GM12878 (cell line): ENCODE data around the gene CAMK2N2. TPM values are rescaled to one million over a fixed set of nuclear protein-coding genes. Genes with fewer than 3 reads are reported as not detected.

Experiments
- ATAC-seq: fragments of 200-7000 bp; cut with Tn5 transposase; 3 replicates; pipeline ENCODE4 v1.9.1; 2020; ENCODE audit warnings: mild to moderate bottlenecking, moderate library complexity
- BruUV-seq: library from RNA; stranded (reverse); fragments of 400-500 nt; replicated peaks from 2 replicates; lab custom pipeline; 2021; lab: Mats Ljungman, UMichigan
- CTCF ChIA-PET: fragments of 300-600 bp; sonication (Branson Sonifier 250); formaldehyde crosslinking; extraction: SDS; loops from one replicate; lab custom pipeline; 2021; ENCODE audit warnings: inconsistent platforms; lab: Yijun Ruan, JAX
- POLR2A ChIA-PET: fragments of 350-600 bp; formaldehyde crosslinking; extraction: SDS; loops from one replicate; lab custom pipeline; 2021; ENCODE audit warnings: inconsistent platforms; lab: Charles Lee
- RAD21 ChIA-PET: fragments of 300-600 bp; sonication (Branson Sonifier 250); formaldehyde crosslinking; loops from one replicate; lab custom pipeline; 2023; ENCODE audit warnings: antibody characterized with exemption; ENCODE audit not compliant: unreplicated experiment; lab: Charles Lee
- SMC1A ChIA-PET: fragments of 300-600 bp; sonication (Branson Sonifier 250); formaldehyde crosslinking; loops from one replicate; lab custom pipeline; 2023; ENCODE audit not compliant: unreplicated experiment, uncharacterized antibody; lab: Charles Lee
- DNase-seq: peaks from one replicate; pipeline ENCODE4 v3.0.0-alpha.2; 2011; ENCODE audit warnings: low read depth, low spot score
- FAIRE-seq: peaks from 3 replicates; lab custom pipeline; 2011; peaks lifted over from hg19 to GRCh38; lab: Jason Lieb, UNC
- H2AFZ ChIP-seq: 2 replicates; pipeline ENCODE4 v1.6.0; 2011; ENCODE audit warnings: low read depth, low read length, control low read depth; ENCODE audit not compliant: control insufficient read depth
- H3K27ac ChIP-seq: 2 replicates; pipeline ENCODE4 v1.5.1; 2011; ENCODE audit warnings: control low read depth; ENCODE audit not compliant: control insufficient read depth, insufficient read depth
- H3K27me3 ChIP-seq, 2 experiments: replicated peaks in 1 of 2; 2 replicates each; pipeline versions ENCODE4 v1.6.0 to v1.6.1; 2011; ENCODE audit warnings: low read length in 1 of 2; ENCODE audit not compliant: control insufficient read depth in 2 of 2, insufficient read depth in 2 of 2
- H3K36me3 ChIP-seq, 2 experiments: 2 replicates each; pipeline ENCODE4 v1.5.1; 2011; ENCODE audit warnings: low read length in 1 of 2; ENCODE audit not compliant: control insufficient read depth in 2 of 2, insufficient read depth in 2 of 2
- H3K4me1 ChIP-seq: 2 replicates; pipeline ENCODE4 v1.6.1; 2011; ENCODE audit warnings: mild to moderate bottlenecking, low read length, moderate library complexity, mixed read lengths; ENCODE audit not compliant: control insufficient read depth, insufficient read depth
- H3K4me2 ChIP-seq: 2 replicates; pipeline ENCODE4 v1.6.0; 2011; ENCODE audit warnings: control low read depth; ENCODE audit not compliant: control insufficient read depth, insufficient read depth
- H3K4me3 ChIP-seq: fragments of 200-600 bp; sonication (generic); 2 replicates; pipeline ENCODE4 v1.5.1; 2016
- H3K79me2 ChIP-seq: 2 replicates; pipeline ENCODE4 v1.6.0; 2011; ENCODE audit warnings: low read length; ENCODE audit not compliant: control insufficient read depth, insufficient read depth
- H3K9ac ChIP-seq: 2 replicates; pipeline ENCODE4 v1.8.0; 2011; ENCODE audit warnings: low read length, control low read depth, mixed read lengths; ENCODE audit not compliant: control insufficient read depth, insufficient read depth
- H3K9me3 ChIP-seq: replicated peaks from 3 replicates; pipeline ENCODE4 v1.5.1; 2011; ENCODE audit warnings: mild to moderate bottlenecking, low read length; ENCODE audit not compliant: control insufficient read depth, insufficient read depth
- H4K20me1 ChIP-seq: 2 replicates; pipeline ENCODE4 v1.6.0; 2011; ENCODE audit not compliant: control insufficient read depth, insufficient read depth
- BHLHE40 ChIP-seq, 2 experiments: fragments of 450-650 bp in 1 of 2; IDR thresholded peaks; 2 replicates each; pipeline ENCODE4 v1.6.1; 2011 to 2017; ENCODE audit warnings: low read depth in 2 of 2, borderline replicate concordance in 1 of 2, improper control_type of control experiment in 1 of 2, low read length in 1 of 2, mild to moderate bottlenecking in 1 of 2
- BRCA1 ChIP-seq: IDR thresholded peaks from 2 replicates; pipeline ENCODE4 v1.6.1; 2011; ENCODE audit warnings: low read depth, low read length, improper control_type of control experiment
- FOS ChIP-seq: IDR thresholded peaks from 3 replicates; pipeline ENCODE4 v1.6.1; 2011; ENCODE audit warnings: borderline replicate concordance; ENCODE audit not compliant: insufficient read length; ENCODE audit errors: extremely low read depth
- JUND ChIP-seq: IDR thresholded peaks from 2 replicates; pipeline ENCODE4 v1.6.1; 2012; ENCODE audit warnings: low read depth, mild to moderate bottlenecking, low read length, improper control_type of control experiment, moderate library complexity
- KDM1A ChIP-seq: fragments of 200-600 bp; sonication (generic); IDR thresholded peaks from 2 replicates; pipeline ENCODE4 v1.6.1; 2016; ENCODE audit warnings: borderline replicate concordance
- MEF2B ChIP-seq: fragments of 450-650 bp; IDR thresholded peaks from 2 replicates; pipeline ENCODE4 v1.6.1; 2018; ENCODE audit warnings: mild to moderate bottlenecking, moderate library complexity; ENCODE audit not compliant: partially characterized antibody, poor library complexity, severe bottlenecking
- NFIC ChIP-seq: IDR thresholded peaks from 2 replicates; pipeline ENCODE4 v1.6.1; 2012; ENCODE audit warnings: low read depth, mild to moderate bottlenecking, inconsistent platforms, low read length, moderate library complexity
- NFYA ChIP-seq: IDR thresholded peaks from 2 replicates; pipeline ENCODE4 v1.6.1; 2011; ENCODE audit warnings: low read depth, mild to moderate bottlenecking, low read length, improper control_type of control experiment, borderline replicate concordance
- RB1 ChIP-seq: fragments of 450-650 bp; formaldehyde crosslinking; IDR thresholded peaks from 2 replicates; pipeline ENCODE4 v1.6.1; 2017; ENCODE audit warnings: mild to moderate bottlenecking, borderline replicate concordance
- SIN3A ChIP-seq: IDR thresholded peaks from 2 replicates; pipeline ENCODE4 v1.6.1; 2012; ENCODE audit warnings: low read depth, low read length, improper control_type of control experiment
- SMAD5 ChIP-seq: IDR thresholded peaks from 2 replicates; pipeline ENCODE4 v1.6.1; 2016; ENCODE audit warnings: antibody characterized with exemption, low read depth
- STAT3 ChIP-seq: IDR thresholded peaks from 2 replicates; pipeline ENCODE4 v1.6.1; 2011; ENCODE audit warnings: low read depth, low read length, improper control_type of control experiment
- TCF12 ChIP-seq: IDR thresholded peaks from 2 replicates; pipeline ENCODE4 v1.6.1; 2011; ENCODE audit warnings: low read depth, mild to moderate bottlenecking, low read length
- YBX1 ChIP-seq: fragments of 450-650 bp; IDR thresholded peaks from 2 replicates; pipeline ENCODE4 v1.6.1; 2016; ENCODE audit warnings: antibody characterized with exemption
- ZBED1 ChIP-seq: IDR thresholded peaks from 2 replicates; pipeline ENCODE4 v1.6.1; 2016; ENCODE audit warnings: borderline replicate concordance
- ZNF384 ChIP-seq: IDR thresholded peaks from 2 replicates; pipeline ENCODE4 v1.6.1; 2012; ENCODE audit warnings: low read depth, mild to moderate bottlenecking, low read length, improper control_type of control experiment, borderline replicate concordance
- WGBS: methylation state at CpG from one replicate; pipeline ENCODE4 v1.1.6; 2016; ENCODE audit warnings: low lambda C conversion rate; ENCODE audit not compliant: insufficient replicate concordance, insufficient coverage; ENCODE audit errors: missing lambda C conversion rate; 5-methylcytosine and 5-hydroxymethylcytosine counted together
- in situ Hi-C: fragments of 300-500 bp; cut with MboI; formaldehyde crosslinking; loops from 9 replicates; pipeline ENCODE4 v1.14.3; 2018; ENCODE audit warnings: mixed read lengths
- intact Hi-C: fragments of 100-400 bp; cut with micrococcal nuclease; formaldehyde crosslinking; loops from one replicate; pipeline ENCODE4 v1.14.2; 2022; ENCODE audit not compliant: unreplicated experiment
- polyA plus RNA-seq, 11 experiments: library from polyadenylated mRNA; depleted of rRNA in 4 of 11; unstranded in 6 of 11; stranded (reverse) in 5 of 11; fragments of >200 nt; fragmentation: Nextera tagmentation in 4 of 11; fragmentation: Illumina TruSeq in 1 of 11; extraction: Ambion mirVana in 4 of 11; extraction: Trizol in 1 of 11; gene quantifications; 1 replicate in 1 of 11; 2 replicates in 10 of 11; pipeline versions ENCODE4 v1.2.1 to v1.2.3, GENCODE V29; 2011 to 2016; ENCODE audit warnings: inconsistent platforms in 2 of 11, missing spikeins in 2 of 11, low read depth in 1 of 11
- total RNA-seq, 4 experiments: library from RNA; depleted of rRNA in 3 of 4; stranded (reverse); fragments of >200 nt in 3 of 4; fragmentation: Illumina TruSeq in 1 of 4; extraction: Trizol in 1 of 4; gene quantifications; 2 replicates each; pipeline versions ENCODE4 v1.2.1 to v1.2.3, GENCODE V29; 2013 to 2021
- TF ChIP-seq, protein P1 (sequence below): fragments of 450-650 bp; IDR thresholded peaks from 2 replicates; pipeline ENCODE4 v1.6.1; 2016; ENCODE audit warnings: mild to moderate bottlenecking
- TF ChIP-seq, protein P2 (sequence below): fragments of 450-650 bp; formaldehyde crosslinking; IDR thresholded peaks from 2 replicates; pipeline ENCODE4 v1.4.0; 2020; ENCODE audit warnings: mild to moderate bottlenecking, moderate library complexity
- TF ChIP-seq, protein P3 (sequence below): fragments of 450-650 bp; IDR thresholded peaks from 2 replicates; pipeline ENCODE4 v1.6.1; 2016; ENCODE audit warnings: mild to moderate bottlenecking

CAMK2N2 gene
- total and polyA plus RNA-seq, 10 of the 15 experiments (the other 5 are each of a cell fraction or from before 2014, with no cell fraction given): 0.06 to 1.4 (median 0.45) TPM; not detected in 1

GRCh38 chr3:184238246-184238818, 23.0 kb downstream of the CAMK2N2 start:
- no peak for DNase-seq
- Histone ChIP-seq H3K4me3 (no peak overlapping the region), H3K79me2 (no peaks in the 10 kb centered on the region), H3K9ac (no peak overlapping the region), H3K27me3 (no peaks in the 10 kb centered on the region; a peak in 1 of 4 replicates), H3K9me3 (no peaks in the 10 kb centered on the region), H3K36me3 (peaks cover 9 to 12% of the 10 kb centered on the region in 2 experiments; a peak in 3 of 4 replicates), H2AFZ (no peak overlapping the region), H3K4me1 (no peaks in the 10 kb centered on the region), H4K20me1 (no peaks in the 10 kb centered on the region), H3K4me2 (no peak overlapping the region), H3K27ac (no peak overlapping the region)
- in situ Hi-C loops (no loop called here), intact Hi-C loops (no loop called here)
- BruUV-seq: no TSS peak
- POLR2A ChIA-PET: no interaction called here
- RAD21 ChIA-PET: interaction anchor here (1.1 to 1.6 kb wide), 2 partner anchors 11 to 15 kb away, joined by 4 to 6 read pairs; no protein-coding TSS in a partner anchor
- CTCF ChIA-PET: interaction anchor here (0.6 to 3.5 kb wide), 6 partner anchors 11 to 352 kb away, joined by 3 to 23 read pairs (median 4); no protein-coding TSS in a partner anchor
- no peak for ATAC-seq
- FAIRE-seq: no peak
- WGBS: 61% methylated on average over 13 of the region's 13 CpGs
- SMC1A ChIA-PET: interaction anchor here (0.6 to 1.2 kb wide), 3 partner anchors 11 to 880 kb away, joined by 3 to 4 read pairs (median 3); no protein-coding TSS in a partner anchor
- TF ChIP-seq, protein P1, sequence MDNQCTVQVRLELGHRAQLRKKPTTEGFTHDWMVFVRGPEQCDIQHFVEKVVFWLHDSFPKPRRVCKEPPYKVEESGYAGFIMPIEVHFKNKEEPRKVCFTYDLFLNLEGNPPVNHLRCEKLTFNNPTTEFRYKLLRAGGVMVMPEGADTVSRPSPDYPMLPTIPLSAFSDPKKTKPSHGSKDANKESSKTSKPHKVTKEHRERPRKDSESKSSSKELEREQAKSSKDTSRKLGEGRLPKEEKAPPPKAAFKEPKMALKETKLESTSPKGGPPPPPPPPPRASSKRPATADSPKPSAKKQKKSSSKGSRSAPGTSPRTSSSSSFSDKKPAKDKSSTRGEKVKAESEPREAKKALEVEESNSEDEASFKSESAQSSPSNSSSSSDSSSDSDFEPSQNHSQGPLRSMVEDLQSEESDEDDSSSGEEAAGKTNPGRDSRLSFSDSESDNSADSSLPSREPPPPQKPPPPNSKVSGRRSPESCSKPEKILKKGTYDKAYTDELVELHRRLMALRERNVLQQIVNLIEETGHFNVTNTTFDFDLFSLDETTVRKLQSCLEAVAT: no peak
- no peak for TF ChIP-seq BHLHE40 (IDR thresholded peaks at IDR 0.05; ENCODE audit: borderline replicate concordance in 1 of 2, low read depth in 2 of 2, low read length in 1 of 2)
- TF ChIP-seq KDM1A: no peak
- no peak for TF ChIP-seq JUND
- TF ChIP-seq NFIC: no peak
- TF ChIP-seq NFYA: no peak
- TF ChIP-seq, protein P2, sequence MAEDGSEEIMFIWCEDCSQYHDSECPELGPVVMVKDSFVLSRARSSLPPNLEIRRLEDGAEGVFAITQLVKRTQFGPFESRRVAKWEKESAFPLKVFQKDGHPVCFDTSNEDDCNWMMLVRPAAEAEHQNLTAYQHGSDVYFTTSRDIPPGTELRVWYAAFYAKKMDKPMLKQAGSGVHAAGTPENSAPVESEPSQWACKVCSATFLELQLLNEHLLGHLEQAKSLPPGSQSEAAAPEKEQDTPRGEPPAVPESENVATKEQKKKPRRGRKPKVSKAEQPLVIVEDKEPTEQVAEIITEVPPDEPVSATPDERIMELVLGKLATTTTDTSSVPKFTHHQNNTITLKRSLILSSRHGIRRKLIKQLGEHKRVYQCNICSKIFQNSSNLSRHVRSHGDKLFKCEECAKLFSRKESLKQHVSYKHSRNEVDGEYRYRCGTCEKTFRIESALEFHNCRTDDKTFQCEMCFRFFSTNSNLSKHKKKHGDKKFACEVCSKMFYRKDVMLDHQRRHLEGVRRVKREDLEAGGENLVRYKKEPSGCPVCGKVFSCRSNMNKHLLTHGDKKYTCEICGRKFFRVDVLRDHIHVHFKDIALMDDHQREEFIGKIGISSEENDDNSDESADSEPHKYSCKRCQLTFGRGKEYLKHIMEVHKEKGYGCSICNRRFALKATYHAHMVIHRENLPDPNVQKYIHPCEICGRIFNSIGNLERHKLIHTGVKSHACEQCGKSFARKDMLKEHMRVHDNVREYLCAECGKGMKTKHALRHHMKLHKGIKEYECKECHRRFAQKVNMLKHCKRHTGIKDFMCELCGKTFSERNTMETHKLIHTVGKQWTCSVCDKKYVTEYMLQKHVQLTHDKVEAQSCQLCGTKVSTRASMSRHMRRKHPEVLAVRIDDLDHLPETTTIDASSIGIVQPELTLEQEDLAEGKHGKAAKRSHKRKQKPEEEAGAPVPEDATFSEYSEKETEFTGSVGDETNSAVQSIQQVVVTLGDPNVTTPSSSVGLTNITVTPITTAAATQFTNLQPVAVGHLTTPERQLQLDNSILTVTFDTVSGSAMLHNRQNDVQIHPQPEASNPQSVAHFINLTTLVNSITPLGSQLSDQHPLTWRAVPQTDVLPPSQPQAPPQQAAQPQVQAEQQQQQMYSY (CRISPR knock-in tag): no peak
- no peak for TF ChIP-seq BRCA1
- no peak for TF ChIP-seq YBX1
- no peak for TF ChIP-seq MEF2B
- TF ChIP-seq, protein P3, sequence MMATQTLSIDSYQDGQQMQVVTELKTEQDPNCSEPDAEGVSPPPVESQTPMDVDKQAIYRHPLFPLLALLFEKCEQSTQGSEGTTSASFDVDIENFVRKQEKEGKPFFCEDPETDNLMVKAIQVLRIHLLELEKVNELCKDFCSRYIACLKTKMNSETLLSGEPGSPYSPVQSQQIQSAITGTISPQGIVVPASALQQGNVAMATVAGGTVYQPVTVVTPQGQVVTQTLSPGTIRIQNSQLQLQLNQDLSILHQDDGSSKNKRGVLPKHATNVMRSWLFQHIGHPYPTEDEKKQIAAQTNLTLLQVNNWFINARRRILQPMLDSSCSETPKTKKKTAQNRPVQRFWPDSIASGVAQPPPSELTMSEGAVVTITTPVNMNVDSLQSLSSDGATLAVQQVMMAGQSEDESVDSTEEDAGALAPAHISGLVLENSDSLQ: no peak
- TF ChIP-seq ZBED1: no peak
- TF ChIP-seq RB1: no peak
- TF ChIP-seq SIN3A: no peak
- no peak for TF ChIP-seq FOS
- no peak for TF ChIP-seq SMAD5
- TF ChIP-seq TCF12: no peak
- TF ChIP-seq ZNF384: no peak
- no peak for TF ChIP-seq STAT3
